ENCODE measurements around the gene LIX1L. TPM values are rescaled to one million over a fixed set of nuclear protein-coding genes. Genes with fewer than 3 reads are reported as not detected.

LIX1L gene
- total and polyA plus RNA-seq, 2 donors (not counting 1 experiment from before 2014, with no cell fraction given) = 14.2 to 63.3 TPM

- Histone ChIP-seq H3K27ac (ENCODE audit: insufficient read depth, low read length) (no peak overlapping the region), H3K4me2 (ENCODE audit: extremely low read depth, insufficient read depth, low read length) (no peak overlapping the region), H3K4me1 (ENCODE audit: control insufficient read depth, extremely low read depth, insufficient read depth, low read length) (no peaks in the 10 kb centered on the region), H3K9ac (ENCODE audit: insufficient read depth, low read length) (no peak overlapping the region), H3K79me2 (ENCODE audit: control insufficient read depth, insufficient read depth, low read length) (peaks cover 6% of the 10 kb centered on the region), H3K27me3 (ENCODE audit: control insufficient read depth, insufficient read depth, low read length) (no peaks in the 10 kb centered on the region), H2AFZ (ENCODE audit: low read length) (no peak overlapping the region), H3K9me3 (ENCODE audit: control insufficient read depth, insufficient read depth, low read depth, low read length) (no peaks in the 10 kb centered on the region), H4K20me1 (ENCODE audit: control insufficient read depth, extremely low read depth, insufficient read depth, low read length) (no peaks in the 10 kb centered on the region), H3K36me3 (ENCODE audit: control insufficient read depth, insufficient read depth, low read length) (no peaks in the 10 kb centered on the region), H3K4me3 (replicated peaks in 1 of 4; ENCODE audit: control extremely low read depth in 1 of 4, insufficient read depth in 1 of 4, low read depth in 3 of 4, low read length in 4 of 4) (no peak overlapping the region)
- TF ChIP-seq, protein P1, sequence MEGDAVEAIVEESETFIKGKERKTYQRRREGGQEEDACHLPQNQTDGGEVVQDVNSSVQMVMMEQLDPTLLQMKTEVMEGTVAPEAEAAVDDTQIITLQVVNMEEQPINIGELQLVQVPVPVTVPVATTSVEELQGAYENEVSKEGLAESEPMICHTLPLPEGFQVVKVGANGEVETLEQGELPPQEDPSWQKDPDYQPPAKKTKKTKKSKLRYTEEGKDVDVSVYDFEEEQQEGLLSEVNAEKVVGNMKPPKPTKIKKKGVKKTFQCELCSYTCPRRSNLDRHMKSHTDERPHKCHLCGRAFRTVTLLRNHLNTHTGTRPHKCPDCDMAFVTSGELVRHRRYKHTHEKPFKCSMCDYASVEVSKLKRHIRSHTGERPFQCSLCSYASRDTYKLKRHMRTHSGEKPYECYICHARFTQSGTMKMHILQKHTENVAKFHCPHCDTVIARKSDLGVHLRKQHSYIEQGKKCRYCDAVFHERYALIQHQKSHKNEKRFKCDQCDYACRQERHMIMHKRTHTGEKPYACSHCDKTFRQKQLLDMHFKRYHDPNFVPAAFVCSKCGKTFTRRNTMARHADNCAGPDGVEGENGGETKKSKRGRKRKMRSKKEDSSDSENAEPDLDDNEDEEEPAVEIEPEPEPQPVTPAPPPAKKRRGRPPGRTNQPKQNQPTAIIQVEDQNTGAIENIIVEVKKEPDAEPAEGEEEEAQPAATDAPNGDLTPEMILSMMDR (conservative IDR thresholded peaks at IDR 0.05 in 1 of 2, IDR thresholded peaks at IDR 0.05 in 1 of 2; ENCODE audit: low read depth in 1 of 2, low read length in 2 of 2) = no peak
- TF ChIP-seq EZH2 (IDR thresholded peaks at IDR 0.05; ENCODE audit: low read length, missing control alignments) = no peak
- DNase-seq (ENCODE audit: low read depth in 2 of 2) = no peak
These were observed 11.3 kb downstream of the LIX1L start for GRCh38 chr1:145946477-145946986.

- TF ChIP-seq, protein P1 (conservative IDR thresholded peaks at IDR 0.05 in 1 of 2, IDR thresholded peaks at IDR 0.05 in 1 of 2; ENCODE audit: low read depth in 1 of 2, low read length in 2 of 2) = no peak
- no peak overlapping the region for H3K4me2 ChIP-seq (ENCODE audit: extremely low read depth, insufficient read depth, low read length)
- H3K79me2 ChIP-seq (ENCODE audit: control insufficient read depth, insufficient read depth, low read length) = peaks cover 2% of the 10 kb centered on the region
- no peaks in the 10 kb centered on the region for H3K9me3 ChIP-seq (ENCODE audit: control insufficient read depth, insufficient read depth, low read depth, low read length)
- no peak overlapping the region for H3K9ac ChIP-seq (ENCODE audit: insufficient read depth, low read length)
- H3K4me1 ChIP-seq (ENCODE audit: control insufficient read depth, extremely low read depth, insufficient read depth, low read length) = no peaks in the 10 kb centered on the region
- H4K20me1 ChIP-seq (ENCODE audit: control insufficient read depth, extremely low read depth, insufficient read depth, low read length) = no peaks in the 10 kb centered on the region
- no peak overlapping the region for H2AFZ ChIP-seq (ENCODE audit: low read length)
- H3K4me3 ChIP-seq (replicated peaks in 1 of 4; ENCODE audit: control extremely low read depth in 1 of 4, insufficient read depth in 1 of 4, low read depth in 3 of 4, low read length in 4 of 4) = no peak overlapping the region
- no peaks in the 10 kb centered on the region for H3K36me3 ChIP-seq (ENCODE audit: control insufficient read depth, insufficient read depth, low read length)
- H3K27ac ChIP-seq (ENCODE audit: insufficient read depth, low read length) = no peak overlapping the region
- H3K27me3 ChIP-seq (ENCODE audit: control insufficient read depth, insufficient read depth, low read length) = no peaks in the 10 kb centered on the region
- no peak for DNase-seq (ENCODE audit: low read depth in 2 of 2)
These were observed 13.3 kb downstream of the LIX1L start for GRCh38 chr1:145944532-145944931.

- no peak overlapping the region for H3K4me3 ChIP-seq (replicated peaks in 1 of 4; ENCODE audit: control extremely low read depth in 1 of 4, insufficient read depth in 1 of 4, low read depth in 3 of 4, low read length in 4 of 4)
- H3K27me3 ChIP-seq (ENCODE audit: control insufficient read depth, insufficient read depth, low read length) = no peaks in the 10 kb centered on the region
- H3K9ac ChIP-seq (ENCODE audit: insufficient read depth, low read length) = no peak overlapping the region
- no peaks in the 10 kb centered on the region for H3K79me2 ChIP-seq (ENCODE audit: control insufficient read depth, insufficient read depth, low read length)
- H3K9me3 ChIP-seq (ENCODE audit: control insufficient read depth, insufficient read depth, low read depth, low read length) = no peaks in the 10 kb centered on the region
- no peaks in the 10 kb centered on the region for H3K4me1 ChIP-seq (ENCODE audit: control insufficient read depth, extremely low read depth, insufficient read depth, low read length)
- no peaks in the 10 kb centered on the region for H4K20me1 ChIP-seq (ENCODE audit: control insufficient read depth, extremely low read depth, insufficient read depth, low read length)
- no peak overlapping the region for H3K27ac ChIP-seq (ENCODE audit: insufficient read depth, low read length)
- no peak for DNase-seq (ENCODE audit: low read depth in 2 of 2)
- H3K4me2 ChIP-seq (ENCODE audit: extremely low read depth, insufficient read depth, low read length) = no peak overlapping the region
- H2AFZ ChIP-seq (ENCODE audit: low read length) = no peak overlapping the region
- no peaks in the 10 kb centered on the region for H3K36me3 ChIP-seq (ENCODE audit: control insufficient read depth, insufficient read depth, low read length)
- TF ChIP-seq, protein P1 (conservative IDR thresholded peaks at IDR 0.05 in 1 of 2, IDR thresholded peaks at IDR 0.05 in 1 of 2; ENCODE audit: low read depth in 1 of 2, low read length in 2 of 2) = no peak
- no peak for TF ChIP-seq EZH2 (IDR thresholded peaks at IDR 0.05; ENCODE audit: low read length, missing control alignments)
These were observed 14.9 kb downstream of the LIX1L start for GRCh38 chr1:145942871-145943270.
